HG03045 (cell line): ENCODE results near the gene POLR2J.
A peak's percentile ranks its signal among the peaks of the same experiment; 100 is the strongest.

Experiments used
- ATAC-seq: cut with Tn5 transposase; IDR thresholded peaks from one replicate; pipeline ENCODE4 v1.9.1; 2021; ENCODE audit warnings: mild to moderate bottlenecking, moderate library complexity; ENCODE audit not compliant: unreplicated experiment

POLR2J gene

DNA sequence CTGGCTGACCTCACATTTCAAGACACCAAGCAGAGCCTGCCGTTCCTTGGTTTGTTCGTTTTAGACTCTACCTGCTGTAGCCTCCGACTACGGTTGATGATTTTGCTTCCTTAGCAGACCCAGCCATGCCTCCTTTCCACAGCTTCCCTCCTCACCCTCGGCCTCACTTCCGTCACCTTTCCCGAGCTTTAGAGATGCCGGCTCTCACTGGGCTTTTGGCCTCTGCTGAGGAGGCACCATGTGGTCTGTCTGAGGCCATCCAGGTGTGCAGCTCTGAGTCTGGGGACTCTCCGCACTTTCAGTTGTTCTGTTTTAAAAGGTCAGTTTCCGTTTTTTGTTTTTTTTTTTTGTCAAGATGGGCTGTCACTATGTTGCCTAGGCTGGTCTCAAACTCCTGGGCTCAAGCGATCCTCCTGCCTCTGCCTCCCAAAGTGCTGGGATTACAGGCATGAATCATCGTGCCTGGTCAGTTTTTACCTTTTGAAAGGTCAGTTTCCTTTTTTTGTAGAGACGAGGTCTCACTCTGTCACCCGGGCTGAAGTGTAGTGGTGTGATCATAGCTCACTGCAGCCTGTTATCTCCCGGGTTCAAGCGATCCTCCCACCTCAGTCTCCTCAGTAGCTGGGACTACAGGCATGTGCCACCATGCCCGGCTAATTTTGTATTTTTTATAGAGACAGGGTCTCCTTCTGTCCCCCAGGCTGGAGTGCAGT lies 33.6 kb downstream of the POLR2J start:
- ATAC-seq = peak; percentile 47

DNA sequence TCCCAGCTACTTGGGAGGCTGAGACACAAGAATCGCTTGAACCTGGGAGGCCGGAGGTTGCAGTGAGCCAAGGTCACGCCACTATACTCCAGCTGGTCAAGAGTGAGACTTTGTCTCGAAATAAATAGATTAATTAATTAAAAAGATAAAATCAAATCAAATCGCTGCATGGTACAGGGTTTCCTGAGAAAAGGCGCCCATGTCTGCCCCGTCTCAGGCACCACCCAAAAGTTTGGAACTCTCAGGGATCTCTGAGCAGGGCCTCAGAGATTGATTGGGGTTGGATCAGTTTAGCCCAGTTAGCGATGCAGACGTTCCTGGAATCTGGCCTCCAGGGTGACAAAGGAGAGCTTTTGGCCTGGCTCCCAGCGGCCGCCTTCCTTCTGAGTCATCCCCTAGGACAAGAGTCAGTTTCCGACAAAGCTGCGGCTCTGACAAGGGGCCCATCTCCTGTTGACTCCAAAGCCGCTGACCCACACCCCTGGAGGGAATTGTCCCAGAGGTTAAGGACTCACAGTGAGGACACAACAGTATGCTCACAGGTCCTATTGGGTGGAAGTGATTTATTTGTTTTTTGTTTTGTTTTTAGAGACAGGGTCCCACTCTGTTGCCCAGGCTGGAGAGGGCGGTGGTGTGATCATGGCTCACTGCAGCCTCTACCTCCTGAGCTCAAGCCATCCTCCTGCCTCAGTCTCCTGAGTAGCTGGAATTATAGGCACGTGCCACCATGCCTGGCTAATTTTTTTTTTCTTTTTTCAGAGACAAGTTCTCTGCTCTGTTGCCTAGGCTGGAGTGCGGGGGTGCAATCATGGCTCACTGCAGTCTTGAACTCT lies 38.5 kb downstream of the POLR2J start:
- ATAC-seq = no peak

DNA sequence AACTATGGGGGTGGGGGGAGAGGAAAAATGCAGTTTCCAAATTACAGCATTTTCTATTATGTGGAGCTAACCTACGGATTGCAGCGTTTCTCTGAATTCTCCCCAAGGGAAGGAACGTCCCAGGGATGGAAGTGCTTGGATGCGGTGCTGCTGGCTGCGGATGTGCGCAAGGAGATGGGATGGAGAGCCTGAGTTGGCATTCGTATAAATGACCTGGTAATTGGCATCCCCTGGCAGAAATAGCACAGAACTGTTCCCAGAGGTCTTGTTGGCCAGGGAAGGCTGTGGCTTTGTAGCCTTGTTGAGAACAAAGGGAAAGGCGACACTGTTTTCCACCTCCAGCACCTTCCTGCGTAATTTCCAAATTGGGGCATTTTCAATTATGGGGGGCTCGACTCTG lies 42.6 kb downstream of the POLR2J start:
- no peak for ATAC-seq

DNA sequence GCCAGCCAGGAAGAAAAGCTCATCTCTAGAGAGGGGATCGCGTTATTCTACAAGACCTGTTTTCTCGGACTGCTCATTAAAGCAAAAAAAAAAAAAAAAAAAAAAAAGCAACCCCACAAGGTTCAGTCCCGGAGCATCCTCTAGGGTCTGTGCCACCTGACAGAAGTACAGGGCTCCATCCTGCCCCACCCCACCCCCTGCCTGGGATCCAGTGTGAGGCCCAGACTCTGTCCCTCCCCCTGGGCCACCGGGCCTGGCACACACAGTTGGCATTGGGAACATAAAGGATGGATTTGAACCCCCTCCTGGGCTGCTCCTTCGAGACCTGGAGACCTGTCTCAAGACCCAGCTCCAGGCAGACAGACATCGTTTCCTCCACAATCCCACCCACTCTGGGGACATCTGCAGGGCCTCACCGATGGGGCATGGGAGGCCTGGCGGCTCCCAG lies 44.7 kb downstream of the POLR2J start:
- ATAC-seq = no peak

DNA sequence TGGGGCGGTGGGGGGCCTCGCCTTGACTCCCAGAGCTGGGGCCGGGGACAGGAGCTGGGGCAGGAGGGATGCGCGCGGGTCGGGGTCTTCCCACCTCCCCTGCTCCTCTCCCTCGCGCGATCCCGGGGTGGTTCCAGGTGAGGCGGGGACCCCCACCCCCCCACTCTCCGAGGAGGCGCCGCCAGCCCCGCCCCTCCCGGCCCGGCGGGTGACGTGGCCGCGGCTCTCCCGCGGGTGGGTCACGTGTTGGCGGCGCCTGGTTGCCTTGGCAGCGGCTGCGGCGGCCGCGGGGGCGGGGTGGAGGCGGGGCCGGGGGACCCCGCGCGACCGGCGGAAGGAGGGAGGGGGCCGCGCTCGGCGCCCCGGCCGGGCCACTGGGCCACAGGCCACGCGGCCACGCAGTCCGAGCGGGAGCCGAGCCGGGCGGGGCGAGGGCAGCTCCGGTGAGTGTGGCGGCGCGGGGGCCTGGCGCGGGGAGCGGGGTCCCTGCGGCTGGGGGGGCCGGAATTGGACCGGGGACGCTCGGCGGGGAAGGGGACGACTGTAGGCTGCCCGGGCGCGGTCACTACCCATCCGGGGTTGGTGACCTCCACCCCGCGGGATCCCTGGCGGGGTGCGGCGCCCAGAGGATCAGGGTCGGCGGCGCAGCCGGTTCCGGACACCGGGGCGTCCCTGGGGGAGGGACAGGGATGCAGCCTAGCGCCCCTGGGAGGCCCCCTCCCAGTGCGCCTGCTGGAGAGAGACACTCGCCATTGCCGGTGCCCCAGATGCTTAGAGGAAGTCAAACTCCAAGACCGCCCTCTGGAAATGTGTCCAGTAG lies 45.3 kb downstream of the POLR2J start, which contains the start of gene ORAI2:
ORAI2 (plus strand) TSS at position 357 of the 820 bp plus-strand sequence. CDS start 5,382 bp downstream, outside the sequence.
- peak; percentile 71 for ATAC-seq

DNA sequence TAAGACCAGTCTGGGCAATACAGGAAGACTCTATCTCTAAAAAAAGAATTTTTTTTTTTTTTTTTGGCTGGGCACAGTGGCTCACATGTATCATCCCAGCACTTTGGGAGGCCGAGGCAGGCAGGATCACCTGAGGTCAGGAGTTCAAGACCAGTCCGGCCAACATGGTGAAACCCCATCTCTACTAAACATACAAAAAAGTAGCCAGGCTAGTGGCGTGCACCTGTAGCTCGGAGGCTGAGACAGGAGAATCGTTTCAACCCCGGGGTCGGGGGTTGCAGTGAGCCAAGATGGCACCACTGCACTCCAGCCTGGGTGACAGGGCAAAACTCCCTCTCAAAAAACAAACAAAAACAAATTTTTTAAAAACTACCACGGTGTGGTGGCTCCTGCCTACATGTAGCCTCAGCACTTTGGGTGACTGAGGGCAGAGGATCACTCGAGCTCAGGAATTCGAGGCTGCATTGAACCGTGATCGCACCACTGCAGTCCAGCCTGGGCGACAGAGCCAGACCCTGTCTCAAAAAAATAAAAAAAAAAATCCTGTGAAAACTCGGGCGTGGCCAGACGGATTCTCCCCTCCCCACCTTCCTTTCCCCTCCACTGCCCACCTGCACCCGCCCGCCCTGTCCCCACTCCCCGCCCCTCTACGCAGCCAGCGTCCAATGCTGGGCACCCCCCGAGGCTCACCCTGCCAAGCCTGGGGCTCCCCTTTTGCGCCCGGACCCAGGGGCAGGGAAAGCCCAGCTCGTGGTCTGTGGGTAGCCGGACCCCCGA lies 46.1 kb downstream of the POLR2J start:
- peak; percentile 35 for ATAC-seq

DNA sequence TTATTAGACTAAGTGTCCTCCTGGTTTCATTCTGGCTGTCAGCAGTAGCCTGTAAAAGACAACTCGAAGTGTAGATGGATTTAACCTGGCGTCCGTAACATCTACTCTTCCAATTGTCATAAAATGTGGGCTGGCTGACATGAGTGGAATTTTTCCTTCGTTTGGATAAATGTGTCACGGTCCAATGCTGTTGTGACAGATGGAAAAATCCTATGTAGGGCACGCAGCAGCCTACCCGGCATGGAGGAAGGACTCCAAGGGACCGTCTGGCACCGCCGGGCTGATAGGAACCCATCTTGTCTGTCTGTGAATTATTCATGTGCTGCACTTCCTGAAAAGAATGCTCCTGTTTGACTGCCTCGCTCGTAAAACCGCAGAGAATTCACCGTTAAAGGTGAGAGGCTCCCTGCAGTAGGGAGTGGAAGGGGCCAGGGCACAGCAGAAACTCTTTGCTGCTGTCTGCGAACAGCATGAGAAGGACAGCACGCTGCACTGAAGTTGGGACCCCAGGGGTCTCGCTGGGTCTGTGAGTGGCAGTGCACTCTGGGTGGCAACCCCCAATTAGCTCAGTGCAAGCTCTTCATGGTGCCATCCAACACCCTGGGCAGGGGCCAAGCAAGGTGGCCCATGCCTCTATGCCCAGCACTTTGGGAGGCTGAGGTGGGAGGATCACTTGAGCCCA lies 47.0 kb downstream of the POLR2J start:
- ATAC-seq = no peak

DNA sequence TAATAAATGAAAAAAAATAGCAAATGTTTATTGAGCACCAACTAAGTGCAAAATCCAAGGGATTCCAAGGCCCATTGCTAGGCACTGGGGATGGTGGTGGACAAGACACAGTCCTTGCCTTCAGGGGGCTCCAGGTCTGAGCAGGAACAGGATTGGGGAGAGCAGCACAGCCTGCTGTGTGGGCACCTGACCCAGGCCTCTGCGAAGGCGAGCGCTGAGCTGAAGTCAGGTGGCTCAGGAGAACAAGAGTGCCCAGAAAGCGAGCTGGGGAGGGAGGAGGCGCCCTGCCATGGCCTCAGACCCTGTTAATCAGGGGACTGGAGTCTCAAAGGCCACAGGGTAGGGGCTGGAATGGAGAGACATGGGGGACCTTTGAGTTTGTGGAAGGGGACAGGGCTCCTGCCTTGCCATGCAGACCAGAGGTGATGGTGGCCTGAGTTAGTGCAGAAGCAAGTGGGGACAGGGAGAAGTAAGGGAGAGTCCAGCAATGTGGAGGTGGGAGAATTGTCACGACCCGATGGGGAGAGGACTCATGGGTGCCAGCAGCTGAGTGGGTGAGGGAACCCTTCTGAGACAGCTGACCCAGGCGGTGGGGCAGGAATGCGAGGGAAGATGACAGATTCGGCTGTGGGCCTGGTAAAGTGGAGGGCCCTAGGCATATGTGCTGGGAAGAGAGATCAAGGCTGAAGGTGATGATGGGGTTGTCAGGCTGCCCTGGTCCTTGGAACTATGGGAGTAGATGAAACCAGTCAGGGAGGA lies 49.4 kb downstream of the POLR2J start:
- ATAC-seq = no peak

DNA sequence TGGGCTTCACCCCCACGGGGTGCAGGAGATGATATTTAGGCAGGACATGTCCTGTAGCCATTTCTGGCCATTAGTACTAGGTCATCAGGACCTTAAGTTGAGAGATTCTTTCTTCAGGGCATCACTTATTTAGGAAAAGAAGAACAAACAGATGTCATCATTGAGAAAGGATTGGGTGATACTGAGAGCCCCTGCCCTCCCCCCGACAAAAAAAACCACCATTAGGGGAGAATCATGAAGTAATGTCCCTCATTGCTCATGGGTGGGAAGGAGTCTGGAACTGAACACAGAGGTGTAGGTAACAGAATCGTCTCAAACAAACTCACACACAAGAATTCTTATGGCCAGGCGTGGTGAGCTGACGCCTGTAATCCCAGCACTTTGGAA lies 51.7 kb downstream of the POLR2J start:
- ATAC-seq = no peak

DNA sequence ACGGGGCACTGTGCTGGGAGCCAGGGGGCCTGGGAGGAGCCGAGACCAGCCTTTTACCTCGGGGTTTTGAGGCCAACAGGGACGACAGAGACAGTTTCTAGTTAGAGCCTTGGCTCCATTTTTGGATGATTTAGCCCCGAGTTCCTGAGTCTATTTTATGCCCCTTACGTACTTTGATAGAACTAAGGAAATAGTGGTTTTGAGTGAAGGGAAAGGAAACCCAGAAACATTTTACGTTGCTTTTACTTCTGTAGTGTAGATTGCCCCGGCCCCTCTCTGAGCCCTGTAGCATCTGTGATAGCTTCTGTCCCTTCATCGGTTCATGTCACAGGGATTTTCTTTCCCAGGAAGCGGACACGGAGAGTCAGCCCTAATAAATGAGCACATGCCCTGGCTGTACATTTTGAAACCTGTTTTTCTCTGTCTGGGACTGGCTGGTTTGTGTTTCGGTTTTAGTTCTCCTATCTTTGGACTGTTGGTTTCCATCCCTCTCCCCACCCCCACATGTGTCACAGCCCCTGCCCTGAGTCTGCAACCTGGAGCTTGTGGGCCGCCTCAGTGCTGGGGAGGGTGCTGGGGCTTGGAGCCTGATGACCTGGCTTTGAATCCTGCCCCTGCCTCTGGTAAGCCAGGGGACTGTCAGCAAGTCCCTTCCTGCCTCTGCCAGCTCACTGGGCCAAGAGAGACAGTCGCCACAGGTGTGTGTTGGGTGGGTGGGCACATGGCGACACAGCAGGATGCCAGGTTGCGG lies 52.3 kb downstream of the POLR2J start:
- ATAC-seq = peak; percentile 49

DNA sequence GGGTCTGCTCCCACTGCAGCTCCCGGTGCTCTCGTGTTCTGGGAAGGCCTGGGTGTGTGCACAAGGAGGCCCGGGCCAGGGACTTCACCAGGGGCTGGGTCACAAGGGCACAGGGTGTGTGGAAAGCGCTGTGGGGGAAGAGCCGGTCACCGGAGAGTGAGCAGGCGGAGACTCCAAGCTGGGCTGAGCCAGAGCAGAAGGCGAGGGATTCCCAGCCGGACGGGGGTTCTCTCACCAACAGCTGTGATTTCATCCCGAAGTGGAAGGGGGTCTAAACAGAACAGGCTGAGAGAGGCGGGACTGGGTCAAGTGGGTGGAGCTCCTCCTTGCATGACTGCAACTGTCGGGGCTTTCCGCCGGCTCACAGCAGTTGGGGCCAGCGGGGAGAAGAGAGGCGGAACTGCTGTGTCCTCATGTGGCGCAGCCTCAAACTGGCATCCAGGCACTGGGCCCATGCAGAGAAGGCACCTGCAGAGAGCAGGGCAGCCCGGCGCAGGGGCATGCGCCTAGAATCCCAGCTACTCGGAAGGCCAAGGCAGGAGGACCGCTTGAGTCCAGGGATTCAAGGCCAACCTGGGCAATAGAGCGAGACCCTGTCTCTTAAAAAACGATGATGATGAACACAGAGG lies 53.0 kb downstream of the POLR2J start:
- peak; percentile 59 for ATAC-seq

DNA sequence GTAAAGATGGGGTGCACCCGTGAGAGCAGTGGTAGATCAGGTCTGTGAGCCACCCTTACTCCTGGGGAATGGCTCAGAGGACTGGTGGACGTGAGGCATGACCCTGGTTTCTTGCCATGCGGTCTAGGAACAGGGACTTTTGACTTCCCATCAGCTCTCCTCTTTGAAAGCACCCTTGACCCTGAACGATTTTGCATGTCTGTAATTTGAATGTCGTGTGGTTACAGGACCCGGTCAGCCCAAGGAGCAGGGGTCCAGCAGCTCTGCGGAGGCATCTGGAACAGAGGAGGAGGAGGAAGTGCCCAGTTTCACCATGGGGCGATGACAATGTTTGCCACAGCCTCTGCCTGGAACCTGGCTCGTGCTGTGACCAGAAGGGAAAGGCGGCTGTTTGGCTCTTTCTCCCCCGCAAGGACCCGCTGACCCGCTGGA lies 53.9 kb downstream of the POLR2J start:
- ATAC-seq = peak; percentile 34

DNA sequence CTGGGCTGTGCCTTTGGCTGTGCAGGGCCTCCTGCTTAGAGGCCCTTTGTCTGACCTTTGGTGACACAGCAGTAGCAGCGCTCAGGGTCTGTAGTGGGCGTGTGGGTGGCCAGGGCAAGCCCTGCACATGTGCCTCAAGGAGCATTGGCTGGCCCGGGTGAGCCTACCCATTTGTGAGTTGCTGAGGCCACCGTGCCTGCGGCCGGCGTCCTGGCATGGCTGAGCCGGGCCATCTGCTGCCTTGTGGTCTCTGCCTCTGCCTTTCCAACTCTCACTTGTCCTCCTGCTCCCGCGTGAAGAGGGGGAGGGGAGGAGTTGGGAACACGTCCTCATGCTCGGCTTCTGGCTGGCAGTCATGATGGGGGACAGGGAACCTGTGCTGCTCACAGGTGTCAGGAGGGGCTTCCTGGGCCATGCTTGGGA lies 54.6 kb downstream of the POLR2J start:
- ATAC-seq = no peak
